SW 1271 (cell line): Measurements from ENCODE around the gene CDKN2AIPNL.
A peak's percentile ranks its signal among the peaks of the same experiment; 100 is the strongest.

Experiments
- DNase-seq, 2 experiments: peaks; one replicate each; lab custom pipeline; 2025; lab: John Stamatoyannopoulos, UW

CDKN2AIPNL gene, protein sequence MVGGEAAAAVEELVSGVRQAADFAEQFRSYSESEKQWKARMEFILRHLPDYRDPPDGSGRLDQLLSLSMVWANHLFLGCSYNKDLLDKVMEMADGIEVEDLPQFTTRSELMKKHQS

DNA sequence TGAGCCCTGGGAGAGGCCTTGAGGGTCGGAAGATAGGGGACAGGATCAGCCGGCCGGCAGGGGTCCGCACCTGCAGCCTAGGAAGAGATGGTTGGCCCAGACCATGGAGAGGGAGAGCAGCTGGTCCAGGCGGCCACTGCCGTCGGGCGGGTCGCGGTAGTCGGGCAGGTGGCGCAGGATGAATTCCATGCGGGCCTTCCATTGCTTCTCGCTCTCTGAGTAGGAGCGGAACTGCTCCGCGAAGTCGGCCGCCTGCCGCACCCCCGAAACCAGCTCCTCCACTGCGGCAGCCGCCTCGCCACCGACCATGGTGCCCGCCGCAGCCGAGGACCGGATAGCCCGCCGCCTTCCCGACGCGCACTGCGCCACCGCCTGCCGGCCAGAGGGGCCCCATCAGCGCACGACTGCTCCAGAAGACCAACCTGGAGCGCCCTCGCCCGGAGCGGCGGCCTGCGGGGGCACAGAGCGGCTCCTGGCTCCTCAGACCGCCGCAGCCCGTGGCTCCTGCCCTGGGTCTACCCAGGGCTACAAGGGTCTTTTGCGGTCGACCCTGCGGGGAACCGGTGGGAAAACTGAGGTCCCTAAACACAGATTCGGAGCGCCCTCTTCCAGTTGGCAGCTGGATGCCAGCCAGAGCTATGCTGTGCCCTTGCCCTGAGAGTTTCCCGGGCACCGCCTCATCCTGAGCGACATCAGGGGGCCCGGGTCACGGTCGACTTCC lies at the start of gene CDKN2AIPNL:
CDKN2AIPNL (minus strand) TSS at position 336 of the 721 bp plus-strand sequence; CDS start at position 309, 27 bp downstream.
- DNase-seq, result peak; percentile 68 to 92

GRCh38 chr5:134460551-134460950 lies 48.9 kb upstream of the CDKN2AIPNL start:
- no peak for DNase-seq

DNA sequence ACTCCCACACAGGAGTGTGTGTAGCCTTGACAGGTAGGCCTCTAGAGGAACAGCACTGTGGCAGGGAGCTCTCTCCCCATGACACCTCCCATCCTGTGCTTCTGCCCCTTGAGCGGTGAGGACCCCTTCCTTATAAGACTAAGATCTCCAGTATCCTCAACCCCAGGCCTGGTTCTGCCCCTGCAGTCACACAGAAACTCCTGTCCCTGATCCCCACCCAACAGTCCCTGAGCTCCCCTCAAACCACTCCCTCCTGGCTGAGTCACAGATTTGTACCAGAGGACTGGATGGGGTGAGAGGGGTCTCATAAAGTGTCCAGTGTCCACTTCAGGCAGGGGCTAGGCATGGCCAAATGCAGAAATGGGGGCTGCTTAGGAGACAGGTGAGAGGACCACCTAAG lies 47.8 kb upstream of the CDKN2AIPNL start:
- no peak for DNase-seq

DNA sequence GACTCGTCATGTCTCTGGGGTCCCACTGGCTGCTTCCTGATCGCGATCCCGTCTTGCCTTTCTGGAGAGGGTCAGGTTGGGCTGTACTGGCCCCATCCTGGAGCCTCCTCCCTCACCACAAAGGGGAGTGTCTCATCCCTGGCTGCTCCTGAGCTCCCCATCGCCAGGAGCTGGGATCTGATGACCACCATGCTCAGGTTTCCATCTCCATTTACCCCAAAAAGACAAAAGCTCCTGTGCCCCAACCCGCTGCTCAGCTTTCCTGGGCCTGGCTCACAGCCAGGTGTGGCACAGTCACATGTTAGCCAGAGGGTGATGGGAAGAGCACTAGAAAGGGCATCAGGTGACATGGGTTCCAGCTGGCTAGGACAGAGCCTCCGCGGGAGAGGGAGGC lies 47.3 kb upstream of the CDKN2AIPNL start:
- no peak for DNase-seq

DNA sequence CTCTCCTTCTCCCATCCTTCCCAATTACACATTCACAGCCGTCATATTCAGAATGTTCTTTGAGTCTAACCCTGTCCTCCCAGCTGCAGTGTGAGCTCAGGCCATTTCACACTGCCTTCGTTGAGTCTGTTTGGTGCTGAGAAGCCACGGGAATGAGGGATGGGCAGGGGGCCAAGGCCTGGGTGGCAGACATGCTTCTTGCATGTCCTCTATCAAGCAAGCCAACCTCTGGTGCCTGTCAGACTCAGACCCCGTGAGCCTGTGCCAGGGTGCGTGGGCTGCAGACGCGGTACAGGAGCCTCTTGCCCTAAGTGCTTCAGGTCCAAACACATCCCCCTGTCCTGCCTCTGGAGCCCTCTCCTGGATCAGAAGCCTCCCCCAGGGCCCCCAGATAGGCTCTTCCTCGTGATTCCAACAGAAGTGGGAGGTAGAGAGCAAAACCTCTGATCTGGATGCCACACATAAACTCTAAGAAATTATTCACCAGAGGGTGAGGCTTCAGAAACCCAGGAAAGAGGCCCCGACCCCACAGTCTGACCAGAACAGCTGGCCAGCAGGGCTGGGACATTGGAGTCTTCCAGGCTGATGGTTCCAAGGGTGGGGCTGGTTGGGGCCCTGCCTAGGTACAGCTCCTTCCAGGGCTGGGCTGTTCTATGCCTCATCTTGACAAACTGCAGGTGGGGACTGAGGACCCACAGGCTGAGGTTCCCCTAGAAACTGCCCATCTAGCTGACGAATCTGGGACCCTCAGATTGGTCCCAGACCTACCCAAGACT lies 46.7 kb upstream of the CDKN2AIPNL start:
- DNase-seq, result no peak

DNA sequence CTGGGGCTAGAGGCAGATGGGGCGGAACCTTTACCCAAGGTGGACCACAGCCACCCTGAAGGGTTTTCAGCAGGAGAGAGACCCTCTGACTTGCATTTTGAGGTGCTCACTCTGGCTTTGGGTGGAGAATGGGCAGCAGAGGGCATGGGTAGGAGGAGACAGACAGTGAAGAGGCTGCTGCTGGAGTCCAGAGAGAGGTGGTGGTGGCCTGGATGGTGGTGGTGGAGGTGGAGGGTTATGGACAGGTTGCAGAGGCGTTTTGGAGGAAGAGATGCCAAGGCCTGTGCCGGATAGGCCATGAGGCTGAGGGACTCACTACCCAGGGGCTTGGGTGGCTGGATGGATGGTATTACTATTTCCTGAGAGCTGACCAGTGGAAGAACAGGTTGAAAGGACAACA lies 46.1 kb upstream of the CDKN2AIPNL start:
- no peak for DNase-seq

DNA sequence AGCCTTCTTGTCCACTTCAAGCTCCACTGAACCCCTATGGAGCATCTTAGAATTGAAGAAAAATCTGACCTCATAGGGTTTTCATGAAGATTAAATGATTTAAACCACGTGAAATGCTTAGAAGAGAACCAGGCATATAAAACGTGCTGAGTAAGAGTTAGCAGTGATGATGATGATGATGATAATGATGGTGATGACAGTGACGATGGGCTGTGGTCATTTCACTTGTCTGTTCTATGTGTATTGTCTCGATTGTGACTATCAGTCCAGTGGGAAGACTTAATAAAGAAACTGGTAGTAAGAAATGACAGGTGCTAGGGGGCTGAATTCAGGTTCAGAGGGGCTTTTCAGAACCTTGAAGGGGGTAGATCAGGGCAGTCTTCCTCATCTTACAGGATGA lies 45.1 kb upstream of the CDKN2AIPNL start:
- DNase-seq, result no peak

GRCh38 chr5:134455466-134455865 lies 43.8 kb upstream of the CDKN2AIPNL start:
- DNase-seq, result no peak

GRCh38 chr5:134453016-134453415 lies 41.3 kb upstream of the CDKN2AIPNL start:
- DNase-seq, result no peak

GRCh38 chr5:134451936-134452505 lies 40.3 kb upstream of the CDKN2AIPNL start:
- DNase-seq, result peak in 1 of 2 experiments; percentile 50

DNA sequence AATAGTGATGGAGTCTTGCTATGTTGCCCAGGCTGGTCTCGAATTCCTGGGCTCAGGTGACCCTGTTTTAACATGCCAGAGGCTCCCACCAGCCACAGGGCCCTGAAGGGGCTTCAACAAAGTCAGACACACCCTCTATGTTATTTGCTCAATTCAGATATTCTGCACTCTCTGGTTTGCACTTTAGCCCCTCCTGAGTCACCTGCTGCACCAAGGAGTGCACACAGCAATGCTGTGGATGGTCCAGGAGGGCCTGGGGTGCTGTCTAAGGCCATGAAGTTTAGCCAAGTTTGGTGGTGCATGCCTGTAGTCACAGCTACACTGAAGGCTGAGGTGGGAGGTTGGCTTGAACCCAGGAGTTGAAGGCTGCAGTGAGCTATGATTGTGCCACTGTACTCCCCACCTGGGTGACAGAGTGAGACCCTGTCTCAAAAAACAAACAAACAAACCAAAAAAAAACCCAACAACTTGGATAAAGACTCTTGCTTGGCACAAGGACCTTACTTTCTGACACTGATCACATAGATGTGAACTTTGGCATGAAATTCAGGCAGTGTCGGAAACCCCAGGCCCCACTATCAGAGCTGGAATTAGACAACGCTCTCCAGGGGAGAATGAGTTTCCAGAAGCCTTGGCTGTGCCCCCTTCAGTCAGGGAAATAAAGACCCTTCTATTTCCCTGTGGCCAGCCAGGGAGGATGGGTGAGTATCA lies 39.7 kb upstream of the CDKN2AIPNL start:
- no peak for DNase-seq

- no peak for DNase-seq
Observed at GRCh38 chr5:134450374-134450773, 38.7 kb upstream of the CDKN2AIPNL start.

- no peak for DNase-seq
Observed at GRCh38 chr5:134449167-134449566, 37.5 kb upstream of the CDKN2AIPNL start.

DNA sequence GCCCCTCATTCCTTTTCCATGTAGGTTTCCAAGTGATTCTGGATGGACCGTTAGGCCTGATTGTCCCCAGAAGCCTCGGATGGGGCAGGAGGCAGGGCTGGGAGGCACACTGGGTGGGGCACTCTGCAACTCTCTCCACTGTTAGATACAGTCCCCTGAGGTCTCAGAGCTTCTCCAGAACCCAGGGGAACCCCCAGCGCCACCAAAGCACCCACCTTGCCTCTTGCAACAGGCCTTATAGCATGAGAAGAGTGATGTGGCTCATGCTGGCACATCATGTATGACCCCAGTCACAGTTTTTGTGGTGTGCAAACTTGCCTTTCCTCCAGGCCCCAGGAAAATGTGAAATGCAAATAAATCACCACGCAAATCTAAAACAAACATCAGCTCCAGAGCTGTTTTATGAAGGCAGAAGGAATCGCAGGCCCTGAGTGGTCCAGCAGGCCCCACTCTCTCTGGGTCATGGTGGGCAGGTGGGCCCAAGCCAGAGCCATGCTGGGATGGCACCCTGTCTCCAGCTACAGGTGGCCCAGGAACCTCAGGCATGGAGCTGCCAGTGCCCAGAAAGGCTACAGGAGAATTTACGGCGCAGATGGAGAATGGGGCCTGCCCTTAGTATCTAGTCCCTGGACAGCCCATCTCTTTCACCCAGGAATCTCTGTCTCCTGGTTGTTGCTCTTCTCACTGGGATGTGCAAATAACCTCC lies 36.3 kb upstream of the CDKN2AIPNL start:
- no peak for DNase-seq

DNA sequence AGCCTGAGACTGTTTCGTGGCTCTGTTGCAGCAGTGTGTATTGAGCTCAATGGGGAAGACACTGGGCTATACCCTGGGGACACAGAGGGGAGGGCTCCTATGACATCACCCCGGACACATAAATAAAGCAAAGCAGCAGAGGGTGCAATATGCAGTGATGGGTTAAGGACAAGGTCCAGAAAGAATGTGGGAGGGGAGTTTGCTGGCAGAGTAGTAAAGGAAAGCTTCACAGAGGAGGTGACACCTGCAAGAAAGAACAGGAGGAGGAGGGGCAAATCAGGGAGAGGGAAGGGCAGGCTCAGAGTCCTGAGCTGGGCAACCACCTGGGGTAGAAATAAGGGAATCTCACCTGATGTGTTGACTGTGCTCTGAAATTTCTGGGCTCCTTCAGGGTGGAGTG lies 35.3 kb upstream of the CDKN2AIPNL start:
- no peak for DNase-seq

DNA sequence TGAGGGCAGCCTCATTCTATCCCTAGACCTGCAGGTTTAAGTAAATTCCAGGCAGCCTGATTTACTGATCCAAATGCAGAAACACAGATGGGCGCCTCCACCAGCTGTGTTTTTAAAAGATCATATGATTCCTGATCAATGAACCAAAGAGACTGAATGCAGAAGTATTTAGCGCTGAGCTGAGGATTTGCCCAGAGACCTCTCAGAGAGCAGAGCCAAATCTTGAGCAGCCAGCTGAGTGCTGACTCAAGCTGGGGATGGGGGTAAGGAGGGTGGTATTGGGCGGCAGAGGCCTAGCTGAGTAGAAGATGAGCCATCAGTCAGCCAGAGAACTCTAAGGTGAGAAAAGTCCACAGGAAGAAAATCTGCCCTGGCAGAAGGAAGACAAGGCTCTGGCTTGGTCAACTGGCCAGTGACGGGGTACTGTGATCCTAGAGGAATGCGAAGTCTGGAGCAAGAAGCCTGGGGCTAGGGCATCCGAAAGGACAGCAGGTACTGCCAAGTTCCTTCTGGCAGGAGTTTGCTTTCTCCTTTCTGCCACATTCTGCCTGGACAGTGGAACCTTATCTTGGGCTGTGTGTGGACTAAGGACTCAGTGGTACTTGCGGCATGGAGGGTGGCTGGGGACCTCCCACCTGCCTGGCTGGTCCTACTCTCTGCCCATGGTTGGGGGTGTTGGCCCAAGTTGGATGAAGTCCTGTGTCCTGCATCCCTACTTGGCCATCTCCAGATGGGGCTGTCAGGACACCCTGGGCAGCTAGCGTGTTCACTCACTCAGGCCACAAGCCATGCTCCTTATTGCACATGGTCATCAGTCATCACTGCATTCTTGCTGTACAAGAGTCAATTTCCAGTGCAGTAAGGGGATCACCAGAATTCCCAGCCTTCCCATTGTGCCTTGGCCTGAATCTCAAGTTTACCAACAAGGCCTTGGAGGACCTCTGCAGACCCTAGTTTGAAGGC lies 34.5 kb upstream of the CDKN2AIPNL start:
- no peak for DNase-seq

DNA sequence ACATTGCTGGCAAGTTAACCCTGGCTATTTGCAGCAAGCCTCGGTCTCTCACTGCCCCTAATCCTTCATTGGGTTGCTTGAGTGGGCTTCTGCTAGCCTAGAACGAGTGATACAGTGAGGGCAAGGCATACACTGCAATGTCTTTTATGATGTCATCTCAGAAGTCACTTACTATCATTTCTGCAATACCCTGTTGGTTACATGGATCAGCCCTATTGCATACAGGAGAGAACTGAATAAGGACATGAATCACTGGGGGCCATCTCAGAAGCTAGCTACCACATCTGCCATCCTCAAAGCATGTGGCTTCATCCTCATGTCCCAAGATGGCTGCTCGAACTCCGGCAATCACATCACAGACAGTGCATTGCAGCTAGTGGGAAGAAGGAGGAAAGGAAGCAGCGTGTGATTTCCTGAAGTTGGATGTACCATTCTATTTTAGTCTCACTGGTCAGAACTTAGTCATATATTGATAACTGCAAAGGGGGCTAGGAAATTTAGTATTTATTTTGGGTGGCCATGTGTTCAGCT lies 33.3 kb upstream of the CDKN2AIPNL start:
- DNase-seq, result no peak

DNA sequence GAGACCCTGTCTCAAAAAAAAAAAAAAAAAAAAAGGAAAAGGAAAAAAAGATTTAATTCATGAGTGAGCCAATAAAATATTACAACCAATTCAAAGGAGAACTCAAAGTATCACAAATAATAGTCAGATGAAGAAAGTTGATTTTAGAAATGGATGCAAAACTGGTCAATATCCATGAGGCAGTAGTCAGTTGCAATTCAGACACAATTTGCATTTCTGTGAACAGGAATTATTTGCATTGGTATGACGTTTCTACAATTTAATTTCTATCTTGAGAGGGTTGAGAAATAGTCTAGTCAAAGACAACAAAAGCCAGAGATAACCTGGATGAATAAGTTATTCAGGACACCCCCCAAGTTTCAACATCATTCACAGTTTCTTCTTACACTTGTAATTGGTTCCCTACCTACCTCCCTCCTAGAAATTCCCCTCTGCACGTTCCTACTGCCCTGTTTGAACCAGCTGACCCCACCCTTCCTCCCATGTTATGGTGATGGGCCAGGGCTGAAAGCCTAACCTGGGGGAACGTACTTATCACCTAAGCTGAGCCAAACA lies 28.6 kb upstream of the CDKN2AIPNL start:
- no peak for DNase-seq

DNA sequence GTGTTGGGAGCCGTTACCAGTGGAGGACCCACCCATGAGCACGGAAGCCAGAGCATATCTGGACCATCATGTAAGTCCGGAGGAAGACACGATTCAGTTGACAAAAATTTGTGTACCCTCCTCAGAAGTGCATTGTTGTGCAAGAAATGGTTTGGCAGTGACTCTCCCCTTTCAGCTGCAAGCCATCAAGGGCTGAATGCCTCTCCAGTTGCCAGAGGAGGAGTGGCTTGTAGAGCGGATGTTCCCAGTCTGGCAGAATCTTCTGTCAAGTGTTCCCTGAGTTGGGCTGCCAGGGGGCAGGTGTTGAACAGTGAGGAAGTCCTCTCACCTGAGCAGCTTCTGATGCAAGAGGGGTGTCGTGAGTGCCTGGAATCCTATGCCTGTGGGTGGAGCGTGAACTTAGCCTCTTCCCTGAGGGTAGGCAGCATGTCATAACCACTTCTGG lies 27.6 kb upstream of the CDKN2AIPNL start:
- DNase-seq, result no peak

DNA sequence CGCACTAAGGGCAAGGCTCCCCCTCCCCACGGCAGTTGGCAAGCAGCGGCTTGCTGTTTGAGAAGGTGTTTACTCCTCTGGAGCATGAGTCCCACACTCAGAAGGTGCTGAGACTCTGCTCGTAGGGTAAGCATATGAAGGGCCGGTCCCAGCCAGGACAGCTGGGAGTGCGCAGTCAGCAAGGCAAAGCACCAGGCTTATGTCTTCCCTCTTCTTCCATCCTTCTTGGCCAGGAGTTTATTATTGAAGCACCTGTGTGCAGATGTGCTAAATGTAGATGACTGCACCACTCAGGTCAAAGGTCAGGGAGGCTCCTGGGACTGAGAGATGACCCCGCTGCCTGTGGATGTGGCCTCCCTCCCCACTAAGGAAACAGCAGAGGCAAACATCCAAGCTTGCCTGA lies 27.0 kb upstream of the CDKN2AIPNL start:
- DNase-seq, result no peak
